Choroid plexus epithelial cell (primary cell): ENCODE measurements around the gene WFDC5.
A peak's percentile ranks its signal among the peaks of the same experiment; 100 is the strongest.

Experiments used
- DNase-seq: peaks from one replicate; pipeline ENCODE4 v3.0.0-alpha.2; 2010; ENCODE audit warnings: low read depth
- H3K4me3 ChIP-seq: 2 replicates; pipeline ENCODE4 v1.5.1; 2011; ENCODE audit warnings: low read depth, mild to moderate bottlenecking, control low read depth, low read length, moderate library complexity
- TF ChIP-seq, protein P1 (sequence below): conservative IDR thresholded peaks from 2 replicates; pipeline ENCODE4 v1.5.1; 2011; ENCODE audit warnings: low read depth, mild to moderate bottlenecking, control low read depth, inconsistent platforms, low read length, moderate library complexity

WFDC5 gene

DNA sequence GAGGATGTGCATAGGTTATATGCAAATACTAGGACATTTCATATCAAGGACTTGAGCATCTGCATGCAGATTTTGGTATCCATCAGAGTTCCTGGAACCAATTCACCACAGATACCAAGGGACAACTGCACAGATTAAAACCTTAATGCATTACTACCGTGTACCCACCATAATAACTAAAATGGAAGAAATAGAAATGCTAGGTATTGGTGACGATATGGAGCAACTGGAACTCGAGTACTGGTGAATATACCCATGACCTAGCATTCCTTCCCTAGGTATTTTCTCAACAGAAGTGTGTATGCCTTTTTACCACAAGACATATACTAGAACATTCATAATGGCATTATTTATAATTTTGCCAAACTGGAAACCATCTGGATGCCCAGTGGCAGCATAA lies 32.5 kb downstream of the WFDC5 start:
- TF ChIP-seq, protein P1, sequence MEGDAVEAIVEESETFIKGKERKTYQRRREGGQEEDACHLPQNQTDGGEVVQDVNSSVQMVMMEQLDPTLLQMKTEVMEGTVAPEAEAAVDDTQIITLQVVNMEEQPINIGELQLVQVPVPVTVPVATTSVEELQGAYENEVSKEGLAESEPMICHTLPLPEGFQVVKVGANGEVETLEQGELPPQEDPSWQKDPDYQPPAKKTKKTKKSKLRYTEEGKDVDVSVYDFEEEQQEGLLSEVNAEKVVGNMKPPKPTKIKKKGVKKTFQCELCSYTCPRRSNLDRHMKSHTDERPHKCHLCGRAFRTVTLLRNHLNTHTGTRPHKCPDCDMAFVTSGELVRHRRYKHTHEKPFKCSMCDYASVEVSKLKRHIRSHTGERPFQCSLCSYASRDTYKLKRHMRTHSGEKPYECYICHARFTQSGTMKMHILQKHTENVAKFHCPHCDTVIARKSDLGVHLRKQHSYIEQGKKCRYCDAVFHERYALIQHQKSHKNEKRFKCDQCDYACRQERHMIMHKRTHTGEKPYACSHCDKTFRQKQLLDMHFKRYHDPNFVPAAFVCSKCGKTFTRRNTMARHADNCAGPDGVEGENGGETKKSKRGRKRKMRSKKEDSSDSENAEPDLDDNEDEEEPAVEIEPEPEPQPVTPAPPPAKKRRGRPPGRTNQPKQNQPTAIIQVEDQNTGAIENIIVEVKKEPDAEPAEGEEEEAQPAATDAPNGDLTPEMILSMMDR: no peak
- DNase-seq: no peak
- H3K4me3 ChIP-seq: no peak overlapping the region

DNA sequence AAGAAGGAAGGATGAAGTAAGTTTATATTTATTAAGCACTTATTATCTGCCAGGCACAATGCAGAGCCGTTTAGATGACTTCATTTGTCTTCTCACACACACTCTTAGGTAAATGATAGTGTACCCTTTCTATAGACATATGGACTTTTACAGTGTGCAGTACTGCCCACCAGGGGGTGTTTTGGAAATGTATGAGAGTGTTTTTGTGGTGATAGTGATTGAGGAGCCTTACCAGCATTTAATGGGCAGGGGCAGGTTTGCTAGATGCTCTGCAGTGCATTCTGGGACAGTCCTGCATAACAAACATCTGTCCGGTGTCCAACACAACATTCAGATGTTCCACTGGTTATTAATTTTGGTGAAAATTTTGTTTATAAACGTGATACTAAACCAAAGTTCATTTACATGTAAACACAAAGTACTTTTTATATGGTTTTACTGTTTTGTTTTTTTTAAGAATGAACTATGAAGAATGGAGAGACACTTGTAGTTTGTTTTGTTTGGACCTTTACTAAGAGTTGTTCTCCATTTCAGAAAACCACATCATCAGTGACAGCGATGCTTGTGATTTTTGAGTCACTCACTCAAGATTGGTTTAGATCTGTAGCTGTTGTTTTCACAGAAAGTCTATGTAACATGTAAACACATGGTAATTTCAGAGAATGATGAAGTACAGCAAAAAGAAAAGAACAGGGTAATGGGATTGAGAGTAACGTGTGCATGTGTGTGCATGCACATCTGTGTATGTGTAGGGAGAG lies 33.9 kb downstream of the WFDC5 start:
- peak; percentile 57 for DNase-seq
- TF ChIP-seq, protein P1: peak; percentile 68
- no peak overlapping the region for H3K4me3 ChIP-seq

DNA sequence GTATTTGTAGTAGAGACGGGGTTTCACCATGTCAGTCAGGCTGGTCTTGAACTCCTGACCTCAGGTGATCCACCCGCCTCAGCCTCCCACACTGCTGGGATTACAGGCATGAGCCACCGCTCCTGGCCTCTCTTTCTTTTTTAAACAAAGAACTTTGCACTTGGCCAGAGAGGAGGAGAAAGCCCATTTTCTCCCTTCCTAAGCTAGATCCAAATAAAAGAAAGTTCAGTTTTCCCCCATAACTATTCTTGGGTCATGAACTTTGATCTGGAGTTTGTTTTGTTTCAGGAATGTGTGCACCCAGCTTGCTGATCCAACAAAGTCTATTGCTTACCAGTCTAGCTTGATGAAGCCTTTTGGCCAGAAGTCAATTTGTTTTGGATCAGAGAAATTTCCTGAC lies 37.4 kb downstream of the WFDC5 start:
- H3K4me3 ChIP-seq: no peak overlapping the region
- TF ChIP-seq, protein P1: no peak
- DNase-seq: no peak

DNA sequence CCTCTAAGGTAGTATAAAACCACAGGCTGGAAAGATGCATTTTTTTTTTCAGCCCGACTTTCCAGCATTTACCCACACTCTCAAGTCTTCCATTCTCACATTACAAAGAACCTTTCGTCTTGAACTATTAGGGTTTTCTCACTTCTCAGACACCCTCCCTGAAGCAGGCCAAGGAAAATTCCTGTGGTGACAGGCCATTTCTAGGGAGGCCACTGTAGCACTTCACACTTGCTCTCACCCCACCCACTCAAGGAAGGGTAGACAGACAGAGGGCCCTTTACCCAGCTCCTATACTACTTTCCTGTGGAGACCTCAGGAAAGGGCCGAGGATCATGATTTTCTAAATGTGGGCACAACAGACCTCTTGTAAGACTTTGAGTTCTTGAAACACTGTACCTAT lies 41.8 kb downstream of the WFDC5 start:
- H3K4me3 ChIP-seq: no peak overlapping the region
- TF ChIP-seq, protein P1: no peak
- no peak for DNase-seq

DNA sequence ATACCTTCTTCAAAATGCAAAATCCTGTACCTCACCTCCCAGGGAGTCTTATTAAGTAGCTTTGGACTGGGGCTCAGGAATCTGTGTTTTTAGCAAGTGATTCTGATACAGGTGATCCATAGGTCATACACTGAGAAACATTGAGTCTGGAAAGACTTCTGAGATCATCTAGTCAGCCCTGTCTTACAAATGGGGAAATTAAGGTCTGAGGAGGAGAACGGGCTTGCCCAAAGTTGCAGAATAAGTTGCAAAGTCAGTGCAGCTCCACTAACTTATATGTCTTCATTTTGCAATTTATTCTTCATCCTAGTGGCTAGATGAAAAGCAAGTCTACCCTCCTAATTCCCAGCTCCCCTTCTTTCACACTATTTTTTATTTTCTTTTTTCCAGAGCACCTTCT lies 42.9 kb downstream of the WFDC5 start:
- TF ChIP-seq, protein P1: no peak
- H3K4me3 ChIP-seq: no peak overlapping the region
- no peak for DNase-seq

DNA sequence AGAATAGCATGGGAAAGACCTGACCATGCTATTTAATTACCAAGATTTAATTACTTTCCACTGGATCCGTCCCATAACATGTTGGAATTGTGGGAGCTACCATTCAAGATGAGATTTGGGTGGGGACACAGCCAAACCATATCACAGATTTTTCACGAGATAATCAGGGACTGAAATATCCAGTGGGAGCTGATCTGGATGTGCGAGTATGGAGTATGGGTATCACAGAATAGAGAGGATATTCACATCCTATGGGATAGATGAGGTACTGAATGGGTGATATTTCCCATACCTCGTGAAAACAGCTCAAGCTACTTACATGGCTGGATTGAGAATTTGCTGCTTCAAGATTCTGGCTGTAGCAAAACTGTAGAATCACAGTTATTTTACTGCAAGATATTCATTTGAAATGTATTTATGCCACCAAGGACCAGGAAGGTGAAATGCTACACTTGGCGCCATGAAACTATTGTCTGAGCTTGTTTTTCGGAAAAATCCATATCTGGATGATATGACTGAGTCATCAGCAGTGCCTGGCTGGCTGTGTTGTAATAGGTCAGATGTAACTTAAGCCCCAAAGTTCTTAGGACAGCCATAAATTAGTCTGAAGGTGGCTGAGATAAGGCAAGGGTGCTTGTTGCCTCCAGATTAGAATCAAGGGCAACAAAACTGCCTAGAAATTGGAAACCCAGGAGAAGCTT lies 43.9 kb downstream of the WFDC5 start:
- H3K4me3 ChIP-seq: no peak overlapping the region
- DNase-seq: peak; percentile 66
- TF ChIP-seq, protein P1: no peak
